Erythroblast (primary cell): ENCODE measurements around the gene TYK2.

Experiments
- GATA1 ChIP-seq: IDR thresholded peaks from 2 replicates; pipeline ENCODE4 v1.6.1; 2011; ENCODE audit warnings: low read depth, mild to moderate bottlenecking, control low read depth, low read length, moderate library complexity
- POLR2A ChIP-seq: IDR thresholded peaks from 2 replicates; pipeline ENCODE4 v1.6.1; 2011; ENCODE audit warnings: mild to moderate bottlenecking, low read length

- TF ChIP-seq POLR2A, result no peak
- no peak for TF ChIP-seq GATA1
These were observed 22.2 kb upstream of the TYK2 start for GRCh38 chr19:10402441-10403038.
